GM18498 (cell line): Measurements from ENCODE around the gene PRRT1B.
"Not testable (repeated sequence)": the region's sequence is repeated elsewhere in the genome, so short reads cannot be mapped to it uniquely, and the experiment has no call there.

ENCODE experiments used
- ATAC-seq: cut with Tn5 transposase; IDR thresholded peaks from one replicate; pipeline ENCODE4 v1.9.1; 2021; ENCODE audit warnings: mild to moderate bottlenecking, moderate library complexity; ENCODE audit not compliant: unreplicated experiment

Gene PRRT1B

GRCh38 chr9:131545003-131545785, at the start of gene PRRT1B:
Gene PRRT1B (plus strand): TSS chr9:131545523. CDS start chr9:131545616, 93 bp downstream.
- no peak for ATAC-seq

GRCh38 chr9:131495785-131496184, 49.5 kb upstream of the PRRT1B start:
- ATAC-seq, result no peak

DNA sequence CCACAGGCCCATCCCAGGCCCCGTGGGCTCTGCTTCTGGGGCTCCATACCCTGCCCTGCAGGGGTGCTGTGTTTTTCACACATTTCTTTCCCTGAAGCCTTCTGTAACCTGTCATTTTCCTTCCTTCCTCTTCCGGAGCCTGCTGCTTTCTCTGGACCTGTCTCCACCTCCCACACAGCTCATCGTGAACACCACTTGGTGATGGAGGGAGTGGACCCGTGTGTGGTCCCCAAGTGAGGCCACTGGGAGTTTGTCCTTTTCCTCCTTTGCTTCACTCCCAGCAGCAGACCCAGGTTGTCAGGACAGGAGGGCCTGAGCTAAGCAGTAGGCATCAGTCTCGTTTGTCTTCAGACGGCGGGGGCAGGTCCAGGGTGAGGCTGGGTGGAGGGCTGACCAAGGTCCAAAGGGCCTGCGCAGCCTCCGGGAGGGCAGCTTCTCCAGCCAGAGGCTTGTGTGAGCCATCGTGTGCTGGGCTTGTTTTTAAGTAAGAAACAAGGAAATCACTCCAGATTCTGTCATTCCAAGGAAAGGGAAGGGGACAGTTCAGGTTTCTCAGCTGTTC, 48.4 kb upstream of the PRRT1B start:
- no peak for ATAC-seq

DNA sequence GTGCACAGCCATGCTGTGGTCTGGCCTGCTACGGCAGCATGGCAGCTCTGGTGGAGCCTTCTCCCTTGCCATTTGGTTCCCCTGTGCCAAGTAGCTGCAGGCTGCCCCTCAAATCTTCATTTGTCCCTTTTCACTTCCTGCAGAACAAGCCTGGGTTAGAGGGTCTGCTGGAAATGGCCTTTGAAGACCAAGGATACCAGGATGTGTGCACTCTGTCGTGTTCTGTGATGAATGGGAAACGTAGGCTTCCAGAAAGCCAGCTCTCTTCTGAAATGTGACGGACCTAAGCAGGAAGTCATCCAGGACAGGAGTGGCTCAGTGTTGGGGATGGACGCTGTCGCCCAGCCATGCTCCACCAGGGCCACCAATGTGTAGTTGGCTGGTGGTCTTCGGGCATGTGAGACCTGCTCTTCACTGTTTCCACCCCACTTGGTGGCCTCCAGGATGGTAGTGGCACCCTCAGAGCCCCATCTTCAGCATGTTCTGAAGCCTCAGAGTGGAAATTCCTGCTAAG, 46.0 kb upstream of the PRRT1B start:
- no peak for ATAC-seq

GRCh38 chr9:131500377-131500776, 44.9 kb upstream of the PRRT1B start:
- ATAC-seq, result no peak

DNA sequence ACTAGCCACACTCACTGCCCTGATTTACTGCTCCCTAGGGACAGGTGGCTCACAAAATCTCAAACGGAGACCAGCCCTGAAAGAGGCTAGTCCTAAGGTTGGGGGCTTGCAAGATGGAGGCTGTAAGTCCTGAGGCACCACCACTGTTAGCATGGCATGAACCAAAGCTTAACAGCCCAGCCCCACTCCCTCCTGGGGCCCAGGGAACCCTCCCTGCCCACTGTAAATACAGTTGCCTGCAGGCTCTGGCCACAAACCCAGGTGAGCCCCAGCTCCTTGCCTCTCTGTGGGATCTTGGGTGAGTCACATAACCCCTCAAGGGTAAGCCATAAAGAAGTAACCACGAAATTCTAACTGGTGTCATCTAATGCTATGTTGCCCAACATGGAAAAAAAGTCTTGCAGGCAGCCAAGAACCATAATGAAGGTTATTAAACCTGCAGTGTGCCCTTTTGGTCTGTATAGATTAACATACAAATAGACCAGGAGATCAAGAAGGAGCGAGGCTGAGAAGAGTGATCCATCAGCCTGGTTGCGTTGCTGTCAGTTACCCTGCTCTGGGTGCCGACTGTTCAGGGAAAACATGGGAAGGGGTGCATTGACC, 44.3 kb upstream of the PRRT1B start:
- no peak for ATAC-seq

GRCh38 chr9:131502781-131503625, 42.3 kb upstream of the PRRT1B start, which contains the start of gene POMT1:
Gene POMT1 (plus strand): TSS chr9:131502918. CDS start chr9:131504219, 1,301 bp downstream.
- peak; percentile 78 for ATAC-seq

DNA sequence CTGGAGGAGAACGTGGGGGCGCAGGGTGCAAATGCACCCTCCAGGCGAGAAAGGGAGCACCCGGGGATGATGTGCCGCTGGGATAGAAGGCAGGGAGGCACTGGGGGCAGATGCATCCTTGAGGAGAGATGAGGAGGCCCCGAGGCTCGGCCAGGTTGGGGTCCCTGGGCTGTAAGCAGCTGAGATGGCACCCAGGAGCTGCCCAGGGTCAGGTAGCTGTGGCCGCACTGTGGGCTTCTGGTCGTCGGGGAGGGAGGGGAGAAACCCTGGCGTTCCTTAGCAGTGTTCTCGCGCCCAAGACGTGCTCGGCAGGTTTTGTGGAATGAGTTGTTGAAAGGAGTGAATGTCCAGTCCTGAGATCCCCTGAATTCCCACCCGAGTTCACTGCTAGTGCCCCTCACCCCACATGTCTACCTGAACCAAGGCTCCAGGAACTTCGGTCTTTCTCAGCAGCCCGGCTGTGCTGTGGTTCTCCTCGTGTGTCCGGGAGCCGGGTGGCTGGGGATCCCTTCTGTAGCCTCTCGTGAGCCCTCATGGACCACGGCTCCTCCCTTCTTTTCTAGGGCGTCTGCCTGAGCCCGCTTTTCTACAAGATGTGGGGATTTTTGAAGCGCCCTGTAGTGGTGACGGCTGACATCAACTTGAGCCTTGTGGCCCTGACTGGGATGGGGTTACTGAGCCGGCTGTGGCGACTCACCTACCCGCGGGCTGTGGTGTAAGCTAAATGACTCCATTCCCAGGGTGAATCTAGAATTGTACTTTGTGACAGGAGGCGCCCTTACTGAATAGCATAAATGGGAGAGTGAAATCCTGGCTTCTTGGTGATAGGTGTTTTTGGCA, 41.5 kb upstream of the PRRT1B start:
- no peak for ATAC-seq

DNA sequence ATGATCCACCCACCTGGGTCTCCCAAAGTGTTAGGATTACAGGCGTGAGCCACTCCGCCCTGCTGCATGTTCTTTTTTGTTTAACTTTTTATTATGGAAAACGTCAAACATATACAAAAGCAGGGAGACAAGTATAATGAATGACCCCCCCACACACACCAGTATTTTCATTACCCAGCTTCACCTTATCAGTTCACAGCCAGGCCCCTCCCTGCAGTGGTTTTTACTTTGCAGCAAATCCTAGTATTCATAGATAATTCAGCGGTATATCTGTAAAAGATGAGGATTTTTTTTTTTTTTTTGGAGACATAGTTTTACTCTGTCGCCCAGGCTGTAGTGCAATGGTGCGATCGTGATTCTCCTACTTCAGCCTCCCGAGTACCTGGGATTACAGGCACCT, 40.3 kb upstream of the PRRT1B start:
- ATAC-seq, result no peak

DNA sequence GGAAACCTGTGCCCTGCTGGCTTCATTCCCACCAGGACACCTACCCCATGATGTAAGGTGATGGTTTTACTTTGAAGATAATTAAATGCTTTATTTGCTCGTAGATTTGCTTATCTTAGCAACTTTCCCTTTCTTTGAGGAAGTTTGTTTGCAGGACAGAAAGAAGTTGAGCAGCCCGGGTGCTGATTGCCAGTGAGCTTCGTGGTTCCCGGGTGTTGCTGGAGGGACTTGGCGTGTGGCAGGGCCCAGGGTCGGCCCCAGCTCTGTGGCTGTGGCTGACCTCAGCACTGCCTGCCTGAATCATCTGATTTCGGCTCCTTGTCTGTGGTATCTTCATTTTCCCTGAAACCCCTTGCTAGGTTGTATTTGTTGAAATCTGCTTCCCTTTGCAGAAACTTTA, 33.9 kb upstream of the PRRT1B start:
- ATAC-seq, result no peak

DNA sequence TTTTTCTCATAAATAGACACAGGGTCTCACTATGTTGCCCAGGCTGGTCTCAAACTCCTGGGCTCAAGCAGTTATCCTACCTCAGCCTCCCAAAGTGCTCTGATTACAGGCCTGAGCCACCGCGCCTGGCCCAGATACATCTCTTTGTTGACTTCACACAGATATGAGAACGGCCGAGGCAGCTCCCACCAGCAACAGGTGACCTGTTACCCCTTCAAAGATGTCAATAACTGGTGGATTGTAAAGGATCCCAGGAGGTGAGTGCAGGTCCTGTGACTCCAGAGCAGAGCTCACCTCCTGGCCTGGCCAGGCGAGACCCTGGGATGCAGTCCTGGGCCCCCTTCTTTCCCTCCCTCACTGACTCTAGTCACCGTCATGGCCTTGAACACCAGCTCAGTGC, 33.4 kb upstream of the PRRT1B start:
- no peak for ATAC-seq

DNA sequence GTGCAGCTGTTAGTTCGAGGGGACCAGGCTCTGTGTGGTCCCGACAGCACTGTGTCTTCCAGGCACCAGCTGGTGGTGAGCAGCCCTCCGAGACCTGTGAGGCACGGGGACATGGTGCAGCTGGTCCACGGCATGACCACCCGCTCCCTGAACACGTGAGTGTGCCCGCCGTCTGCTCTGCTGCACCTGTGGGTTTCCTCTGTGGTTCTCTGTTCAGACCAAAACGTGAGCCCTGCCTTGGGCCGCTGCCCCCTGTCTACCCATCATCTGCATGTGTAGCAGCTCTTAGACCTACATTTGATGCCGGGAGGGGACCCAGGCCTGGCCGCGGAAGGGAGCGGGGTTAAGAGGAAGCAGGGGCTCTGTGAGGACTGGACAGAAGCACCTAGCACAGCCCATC, 32.1 kb upstream of the PRRT1B start:
- no peak for ATAC-seq

DNA sequence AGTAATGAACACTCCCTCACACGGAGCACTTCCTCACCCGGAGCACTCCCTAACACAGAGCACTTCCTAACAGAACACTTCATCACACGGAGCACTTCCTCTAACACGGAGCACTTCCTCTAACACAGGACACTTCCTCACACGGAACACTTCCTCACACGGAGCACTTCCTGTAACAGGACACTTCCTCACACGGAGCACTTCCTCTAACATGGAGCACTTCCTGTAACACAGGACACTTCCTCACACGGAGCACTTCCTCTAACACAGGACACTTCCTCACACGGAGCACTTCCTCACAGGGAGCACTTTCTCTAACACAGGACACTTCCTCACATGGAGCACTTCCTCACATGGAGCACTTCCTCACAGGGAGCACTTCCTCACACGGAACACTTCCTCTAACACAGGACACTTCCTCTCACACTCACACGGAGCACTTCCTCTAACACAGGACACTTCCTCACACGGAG, 29.7 kb upstream of the PRRT1B start:
- ATAC-seq, result not testable (repeated sequence)

GRCh38 chr9:131516100-131516499, 29.2 kb upstream of the PRRT1B start:
- ATAC-seq, result no peak

GRCh38 chr9:131516930-131517329, 28.4 kb upstream of the PRRT1B start:
- ATAC-seq, result no peak

DNA sequence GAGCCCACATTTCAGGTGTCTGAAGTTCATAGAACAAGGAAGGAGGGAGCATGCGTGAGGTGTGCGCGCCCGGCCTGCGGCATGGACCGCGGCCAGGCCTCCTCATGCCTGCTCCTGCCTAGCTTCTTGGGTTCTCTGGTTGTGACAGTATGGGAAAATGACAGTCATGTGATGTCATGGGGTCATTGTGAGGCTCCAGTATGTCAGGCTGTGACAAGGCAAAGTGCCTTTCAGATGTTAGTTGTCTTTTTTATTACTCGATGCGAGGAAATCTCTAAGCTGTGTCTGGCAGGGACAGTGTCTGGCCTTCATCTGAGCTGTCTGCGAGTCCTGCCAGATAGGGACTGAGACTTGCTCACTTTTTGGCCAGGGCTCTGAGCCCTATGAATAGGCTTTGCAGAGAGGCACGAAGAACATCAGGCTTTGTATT, 27.5 kb upstream of the PRRT1B start:
- ATAC-seq, result no peak

- no peak for ATAC-seq
Measured at GRCh38 chr9:131518553-131518952, 26.8 kb upstream of the PRRT1B start.

GRCh38 chr9:131520503-131520902, 24.8 kb upstream of the PRRT1B start:
- no peak for ATAC-seq

GRCh38 chr9:131521203-131521602, 24.1 kb upstream of the PRRT1B start:
- ATAC-seq, result no peak

DNA sequence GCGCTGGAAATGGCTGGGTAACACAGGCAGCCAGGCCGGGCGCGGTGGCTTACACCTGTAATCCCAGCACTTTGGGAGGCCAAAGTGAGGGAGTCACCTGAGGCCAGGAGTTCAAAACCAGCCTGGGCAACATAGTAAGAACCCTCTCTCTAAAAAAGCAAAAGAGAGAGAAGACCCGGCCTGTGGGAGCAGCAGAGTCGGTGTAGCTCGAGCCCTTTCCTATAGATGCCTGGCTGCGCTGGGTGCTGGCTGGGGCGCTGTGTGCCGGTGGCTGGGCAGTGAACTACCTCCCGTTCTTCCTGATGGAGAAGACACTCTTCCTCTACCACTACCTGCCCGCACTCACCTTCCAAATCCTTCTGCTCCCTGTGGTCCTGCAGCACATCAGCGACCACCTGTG, 23.5 kb upstream of the PRRT1B start:
- ATAC-seq, result no peak
